ENCODE results near the gene LMAN1L.

DNA sequence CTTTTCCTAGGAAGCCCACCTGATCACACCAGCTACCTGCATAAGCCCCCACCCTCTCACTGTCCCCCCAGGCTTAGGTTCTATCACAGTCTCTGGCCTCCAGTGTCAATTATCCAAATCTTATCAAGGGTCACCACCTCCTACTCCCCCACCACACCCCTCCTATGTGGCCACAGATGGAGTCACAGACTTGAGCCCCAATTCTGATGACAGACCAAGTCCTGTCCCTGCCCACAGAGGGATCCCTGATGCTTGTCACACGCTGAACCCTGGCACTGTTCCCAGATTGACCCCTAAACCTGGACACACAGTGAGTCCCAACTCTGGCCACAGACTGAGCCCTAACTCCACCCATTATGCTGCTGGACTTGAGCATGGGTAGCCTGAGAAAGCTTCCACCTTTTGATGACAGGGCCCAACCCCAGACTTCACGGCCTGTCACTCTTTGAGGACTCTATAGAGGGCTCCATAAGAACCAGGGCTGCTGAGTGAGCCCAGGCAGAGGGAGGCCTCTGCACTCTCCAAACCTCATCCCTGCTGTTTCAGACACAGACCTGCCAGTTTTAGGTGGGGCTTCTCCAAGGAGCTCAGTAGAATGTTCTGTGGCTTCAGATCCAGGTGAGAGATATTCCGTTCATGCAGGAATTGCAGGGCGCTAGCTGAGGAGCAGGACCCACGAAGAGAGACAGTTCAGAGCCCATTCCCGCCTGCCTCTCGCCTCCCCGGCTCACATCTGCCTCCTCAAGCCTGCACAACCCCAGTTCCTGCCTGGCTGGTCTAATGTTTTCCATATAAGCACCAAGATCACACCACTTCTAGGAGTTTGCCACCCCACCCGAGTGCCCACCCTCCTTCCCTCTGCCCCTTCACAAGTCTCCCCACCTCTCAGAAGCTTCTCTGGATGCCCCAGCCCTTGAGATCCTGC, 28.5 kb downstream of the LMAN1L start:
- TF ChIP-seq, protein P1, sequence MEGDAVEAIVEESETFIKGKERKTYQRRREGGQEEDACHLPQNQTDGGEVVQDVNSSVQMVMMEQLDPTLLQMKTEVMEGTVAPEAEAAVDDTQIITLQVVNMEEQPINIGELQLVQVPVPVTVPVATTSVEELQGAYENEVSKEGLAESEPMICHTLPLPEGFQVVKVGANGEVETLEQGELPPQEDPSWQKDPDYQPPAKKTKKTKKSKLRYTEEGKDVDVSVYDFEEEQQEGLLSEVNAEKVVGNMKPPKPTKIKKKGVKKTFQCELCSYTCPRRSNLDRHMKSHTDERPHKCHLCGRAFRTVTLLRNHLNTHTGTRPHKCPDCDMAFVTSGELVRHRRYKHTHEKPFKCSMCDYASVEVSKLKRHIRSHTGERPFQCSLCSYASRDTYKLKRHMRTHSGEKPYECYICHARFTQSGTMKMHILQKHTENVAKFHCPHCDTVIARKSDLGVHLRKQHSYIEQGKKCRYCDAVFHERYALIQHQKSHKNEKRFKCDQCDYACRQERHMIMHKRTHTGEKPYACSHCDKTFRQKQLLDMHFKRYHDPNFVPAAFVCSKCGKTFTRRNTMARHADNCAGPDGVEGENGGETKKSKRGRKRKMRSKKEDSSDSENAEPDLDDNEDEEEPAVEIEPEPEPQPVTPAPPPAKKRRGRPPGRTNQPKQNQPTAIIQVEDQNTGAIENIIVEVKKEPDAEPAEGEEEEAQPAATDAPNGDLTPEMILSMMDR (IDR thresholded peaks at IDR 0.05), result no peak
- no peak for TF ChIP-seq POLR2A (IDR thresholded peaks at IDR 0.05)

Measured in vagina (tissue), 2 donors.